Activated CD4-positive, alpha-beta T cell treated with anti-CD3 and anti-CD28 coated beads, Interleukin-2, amount 50 U/mL, for 24 hours (primary cell): ENCODE data around the gene CNR2.
"Not testable (repeated sequence)": the region's sequence is repeated elsewhere in the genome, so short reads cannot be mapped to it uniquely, and the experiment has no call there.

Experiments used
- DNase-seq, 2 donors: peaks; one replicate each; pipeline ENCODE4 v3.0.0-alpha.2; 2020; ENCODE audit warnings: low read depth in 1 of 2, low spot score in 1 of 2

CNR2 gene

DNA sequence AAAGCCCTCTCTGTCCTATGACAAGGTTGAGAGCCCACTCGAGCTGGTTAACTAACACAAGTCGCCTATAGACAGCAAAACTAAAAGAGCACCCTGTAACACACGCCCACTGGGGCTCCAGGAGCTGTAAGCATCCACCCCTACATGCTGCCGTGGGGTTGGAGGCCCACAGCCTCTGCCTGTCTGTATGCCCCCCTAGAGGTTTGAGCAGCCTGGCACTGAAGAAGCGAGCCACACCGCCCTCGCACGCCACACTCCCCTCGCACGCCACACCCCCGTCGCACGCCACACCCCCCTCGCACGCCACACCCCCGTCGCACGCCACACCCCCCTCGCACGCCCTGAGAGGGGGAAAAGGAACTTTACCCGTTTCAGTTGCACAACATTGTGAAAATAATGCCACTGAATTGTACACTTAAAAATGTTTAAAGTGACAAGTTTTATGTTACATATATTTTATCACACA is 74.7 kb downstream of the CNR2 start:
- peak; percentile 53 to 60 for DNase-seq

DNA sequence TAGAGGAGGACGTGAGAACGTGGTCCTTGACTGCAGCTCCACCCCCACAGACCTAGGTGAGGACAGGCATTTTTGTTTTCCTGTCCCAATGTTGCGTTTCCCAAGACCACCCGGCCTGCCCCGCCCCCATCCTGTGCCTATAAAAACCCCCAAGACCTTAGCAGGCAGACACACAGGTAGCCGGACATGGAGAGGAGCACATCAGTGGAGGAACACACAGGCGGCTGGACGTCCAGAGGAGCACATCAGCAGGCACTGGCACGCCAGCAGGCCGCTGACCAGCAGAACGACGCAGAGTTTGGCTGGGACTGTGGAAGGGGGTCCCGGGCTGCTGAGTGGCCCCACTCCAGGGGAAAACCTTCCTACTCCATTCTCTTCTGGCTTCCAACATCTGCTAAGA is 75.3 kb downstream of the CNR2 start:
- no peak for DNase-seq

DNA sequence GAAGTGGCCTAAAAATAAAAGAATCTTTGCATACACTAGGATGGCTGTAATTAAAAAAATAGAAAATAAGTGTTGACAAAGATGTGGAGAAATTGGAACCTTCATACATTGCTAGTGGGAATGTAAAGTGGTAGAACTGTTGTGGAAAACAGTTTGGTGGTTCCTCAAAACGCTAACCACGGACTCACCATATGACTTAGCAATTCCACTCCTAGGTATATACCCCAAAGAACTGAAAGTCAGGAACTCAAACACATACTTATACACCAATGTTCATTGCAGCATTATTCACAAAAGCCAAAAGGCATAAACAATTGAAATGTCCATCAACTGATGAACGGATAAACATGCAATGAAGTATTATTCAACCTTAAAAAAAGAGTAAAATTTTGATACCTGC is 77.1 kb downstream of the CNR2 start:
- DNase-seq, result no peak

DNA sequence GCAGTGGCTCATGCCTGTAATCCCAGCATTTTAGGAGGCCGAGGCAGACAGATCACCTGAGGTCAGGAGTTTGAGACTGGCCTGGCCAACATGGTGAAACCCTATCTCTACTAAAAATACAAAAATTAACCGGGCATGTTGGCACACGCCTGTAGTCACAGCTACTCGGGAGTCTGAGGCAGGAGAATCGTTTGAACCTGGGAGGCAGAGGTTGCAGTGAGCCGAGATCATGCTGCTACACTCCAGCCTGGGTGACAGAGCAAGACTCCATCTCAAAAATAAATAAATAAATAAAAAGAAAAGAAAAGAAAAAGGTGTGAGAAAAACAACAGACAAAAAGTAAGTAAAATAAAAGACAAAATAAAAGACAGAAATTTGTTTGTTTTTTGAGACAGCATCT is 79.0 kb downstream of the CNR2 start:
- DNase-seq, result not testable (repeated sequence)

DNA sequence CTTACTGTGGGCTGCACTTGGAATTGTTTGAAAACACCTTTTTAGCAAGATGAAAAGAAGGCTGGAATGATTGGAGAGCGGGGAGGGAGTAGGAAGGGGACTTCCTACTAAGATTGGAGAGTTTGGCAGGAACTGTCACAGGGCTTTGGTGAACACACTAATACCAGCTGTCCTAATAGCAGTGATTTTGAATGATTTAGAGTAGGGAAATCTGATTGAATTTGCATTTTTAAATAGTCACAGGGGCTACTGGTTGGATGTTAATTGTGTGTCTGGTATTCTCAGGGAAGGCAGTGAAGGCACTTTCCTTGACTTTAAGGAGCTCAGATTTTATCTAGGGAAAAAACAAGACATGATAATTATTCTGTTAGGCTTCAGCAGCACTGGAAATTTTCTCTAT is 85.4 kb downstream of the CNR2 start:
- no peak for DNase-seq

DNA sequence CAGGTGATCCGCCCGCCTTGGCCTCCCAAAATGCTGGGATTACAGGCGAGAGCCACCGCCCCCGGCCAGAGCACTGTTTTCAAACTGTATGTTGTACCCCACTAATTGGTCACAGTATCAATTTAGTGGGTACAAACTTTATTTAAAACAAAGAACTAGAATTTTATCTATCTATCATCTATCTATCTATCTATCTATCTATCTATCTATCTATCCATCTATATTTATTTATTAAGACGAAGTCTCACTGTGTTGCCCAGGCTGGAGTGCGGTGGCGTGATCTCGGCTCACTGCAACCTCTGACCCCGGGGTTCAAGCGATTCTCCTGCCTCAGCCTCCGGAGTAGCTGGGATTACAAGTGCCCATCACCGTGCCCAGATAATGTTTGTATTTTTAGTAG is 86.6 kb downstream of the CNR2 start:
- DNase-seq, result not testable (repeated sequence)

DNA sequence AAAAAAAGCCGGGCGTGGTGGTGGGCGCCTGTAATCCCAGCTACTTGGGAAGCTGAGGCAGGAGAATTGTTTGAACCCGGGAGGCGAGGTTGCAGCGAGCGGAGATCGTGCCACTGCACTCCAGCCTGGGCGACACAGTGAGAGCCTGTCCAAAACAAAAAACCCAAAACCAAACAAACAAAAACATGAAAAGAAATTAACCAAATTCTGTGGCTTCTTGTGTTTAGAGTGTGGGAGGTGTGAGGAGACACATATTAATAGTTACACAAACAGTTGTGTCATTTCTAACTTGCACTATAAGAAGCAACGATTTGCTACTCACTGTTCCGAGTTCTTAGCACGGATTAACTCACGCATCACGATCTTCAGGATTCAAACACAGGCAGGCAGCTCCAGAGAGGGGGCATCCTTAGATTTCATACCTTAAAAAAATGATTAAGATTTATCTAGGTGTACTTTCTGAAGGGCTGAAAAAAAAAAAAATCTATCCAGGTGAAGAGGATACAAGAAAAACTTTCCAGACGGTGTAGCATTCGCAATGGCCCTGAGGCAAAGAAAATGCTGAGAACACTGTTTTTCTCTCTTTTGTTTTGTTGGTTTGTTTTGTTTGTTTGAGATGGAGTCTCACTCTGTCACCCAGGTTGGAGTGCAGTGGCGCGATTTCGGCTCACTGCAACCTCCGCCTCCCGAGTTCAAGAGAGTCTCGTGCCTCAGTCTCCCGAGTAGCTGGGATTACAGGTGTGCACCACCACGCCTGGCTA is 87.2 kb downstream of the CNR2 start:
- no peak for DNase-seq

DNA sequence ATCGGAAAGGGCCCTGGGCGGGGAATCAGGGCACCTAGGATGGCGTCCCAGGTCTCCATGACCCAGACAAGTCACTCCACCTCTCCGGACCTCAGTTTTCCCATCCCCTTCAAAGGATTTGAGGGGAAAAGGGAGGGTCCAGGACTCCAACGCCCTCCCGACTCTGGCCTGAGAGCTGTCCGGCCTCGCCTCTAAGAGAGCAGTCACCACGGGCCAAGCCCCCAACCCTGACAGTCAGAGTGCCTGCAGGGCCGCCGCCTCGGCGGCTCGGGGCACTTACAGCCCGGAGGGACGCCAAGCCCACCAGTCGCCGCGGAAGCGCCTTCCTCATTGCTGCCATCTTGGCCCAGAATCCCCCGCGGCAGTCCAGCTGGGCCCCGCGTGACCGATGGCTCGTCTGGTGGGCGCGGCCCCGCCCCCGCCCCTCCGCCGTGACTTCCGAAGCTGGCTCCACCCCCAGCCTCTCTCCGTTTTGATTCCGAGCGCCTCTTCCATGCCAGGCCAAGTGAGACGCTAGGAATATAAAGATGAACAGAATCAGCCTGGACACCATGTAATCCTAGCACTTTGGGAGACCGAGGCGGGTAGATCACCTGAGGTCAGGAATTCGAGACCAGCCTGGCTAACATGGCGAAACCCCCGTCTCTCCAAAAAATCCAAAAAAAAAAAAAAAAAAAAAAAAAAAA is 87.9 kb downstream of the CNR2 start, which contains the start of gene HMGCL:
HMGCL (minus strand) TSS at position 354 of the 686 bp plus-strand sequence; CDS start at position 340, 14 bp downstream.
- peak; percentile 75 to 82 for DNase-seq

DNA sequence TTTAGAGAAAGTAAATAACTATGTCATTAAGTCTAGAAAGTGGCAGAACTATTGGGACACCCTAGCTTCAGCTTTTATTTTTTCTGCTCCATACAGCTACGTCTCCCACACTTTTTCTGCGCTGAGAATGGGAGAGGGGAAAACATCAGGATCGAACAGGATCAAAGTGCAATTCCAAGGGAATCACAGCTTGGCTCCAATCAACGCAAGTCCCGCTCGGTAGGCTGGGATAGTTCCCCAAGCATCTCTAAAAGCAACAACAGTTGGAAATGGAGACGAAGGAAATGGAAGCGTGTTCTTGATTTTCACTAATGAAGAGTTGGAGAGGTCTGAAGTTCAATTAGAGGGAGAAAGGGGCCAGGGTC is 88.5 kb downstream of the CNR2 start:
- DNase-seq, result no peak

DNA sequence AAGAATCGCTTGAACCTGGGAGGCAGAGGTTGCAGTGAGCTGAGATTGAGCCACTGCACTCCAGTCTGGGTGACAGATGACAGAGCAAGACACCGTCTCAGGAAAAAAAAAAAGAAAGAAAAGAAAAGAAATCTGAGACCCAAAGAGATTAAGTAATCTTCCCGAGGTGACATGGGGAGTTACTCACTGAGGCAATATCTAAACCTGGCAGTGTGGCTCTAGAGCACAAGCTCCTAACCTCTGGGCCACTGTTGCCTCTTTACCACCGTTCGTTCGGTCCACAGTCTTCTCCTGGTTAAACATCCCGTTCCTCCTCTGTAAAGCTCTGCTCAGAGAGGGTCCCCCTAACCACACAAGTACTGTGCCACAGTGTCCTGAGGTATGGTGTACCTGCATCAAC is 89.4 kb downstream of the CNR2 start:
- no peak for DNase-seq
